NCI-H146 (cell line): ENCODE data around the gene CACYBP.

Experiments
- DNase-seq: peaks from one replicate; lab custom pipeline; 2025; lab: John Stamatoyannopoulos, UW

Gene CACYBP

GRCh38 chr1:174974711-174975119 is 25.0 kb upstream of the CACYBP start:
- DNase-seq = no peak

- DNase-seq = no peak
These were observed 24.0 kb upstream of the CACYBP start for GRCh38 chr1:174975764-174976163.

- DNase-seq = no peak
These were observed 23.2 kb upstream of the CACYBP start for GRCh38 chr1:174976436-174977108.

- DNase-seq = peak; percentile 13
These were observed 16.6 kb upstream of the CACYBP start for GRCh38 chr1:174982971-174983689.

GRCh38 chr1:174984952-174985351 is 14.8 kb upstream of the CACYBP start:
- no peak for DNase-seq

- DNase-seq = no peak
These were observed 11.2 kb upstream of the CACYBP start for GRCh38 chr1:174988539-174988938.

- no peak for DNase-seq
These were observed 10.8 kb upstream of the CACYBP start for GRCh38 chr1:174988986-174989385.

GRCh38 chr1:174989536-174990220 is 10.1 kb upstream of the CACYBP start:
- no peak for DNase-seq

GRCh38 chr1:174990382-174990999 is 9.3 kb upstream of the CACYBP start:
- DNase-seq = no peak

- DNase-seq = no peak
These were observed 8.3 kb upstream of the CACYBP start for GRCh38 chr1:174991473-174991872.

- no peak for DNase-seq
These were observed 4.6 kb upstream of the CACYBP start for GRCh38 chr1:174995121-174995520.

- no peak for DNase-seq
These were observed 3.8 kb upstream of the CACYBP start for GRCh38 chr1:174995916-174996315.

- DNase-seq = peak; percentile 3
These were observed 3.3 kb upstream of the CACYBP start for GRCh38 chr1:174996476-174996875.

- no peak for DNase-seq
These were observed 2.7 kb upstream of the CACYBP start for GRCh38 chr1:174997041-174997440.

GRCh38 chr1:174998569-174999215 is 1.1 kb upstream of the CACYBP start:
- peak; percentile 76 for DNase-seq

GRCh38 chr1:174999216-174999935 is 371 bp upstream of the CACYBP start:
- peak; percentile 99 for DNase-seq

- DNase-seq = no peak
These were observed 995 bp downstream of the CACYBP start for GRCh38 chr1:175000697-175001187.

GRCh38 chr1:175002910-175003517 is 3.3 kb downstream of the CACYBP start:
- no peak for DNase-seq

- no peak for DNase-seq
These were observed 3.8 kb downstream of the CACYBP start for GRCh38 chr1:175003521-175003920.

- DNase-seq = no peak
These were observed 5.5 kb downstream of the CACYBP start for GRCh38 chr1:175005085-175005783.
